Mesenchymal stem cell (in vitro differentiated cells and primary cell): ENCODE results near the gene SLC25A30.

ENCODE experiments used
- DNase-seq: peaks from one replicate; pipeline ENCODE4 v3.0.0-alpha.2; 2013
- H2AFZ ChIP-seq: one replicate; pipeline ENCODE4 v1.6.1; 2013; ENCODE audit warnings: low read depth, mild to moderate bottlenecking, control low read depth, inconsistent platforms, low read length, moderate library complexity
- H2AK5ac ChIP-seq: 2 replicates; pipeline ENCODE4 v1.6.1; 2013; ENCODE audit warnings: low read length, moderate library complexity, mild to moderate bottlenecking, inconsistent platforms; ENCODE audit not compliant: severe bottlenecking
- H2BK120ac ChIP-seq: one replicate; pipeline ENCODE4 v1.6.1; 2013; ENCODE audit warnings: low read depth, mild to moderate bottlenecking, inconsistent platforms, low read length, moderate library complexity
- H2BK12ac ChIP-seq, 2 experiments: one replicate each; pipeline ENCODE4 v1.6.1; 2013; ENCODE audit warnings: inconsistent platforms in 2 of 2, low read length in 2 of 2, mild to moderate bottlenecking in 2 of 2, moderate library complexity in 2 of 2, control low read depth in 1 of 2
- H2BK15ac ChIP-seq: one replicate; pipeline ENCODE4 v1.6.1; 2013; ENCODE audit warnings: mild to moderate bottlenecking, low read depth, inconsistent platforms; ENCODE audit not compliant: poor library complexity, severe bottlenecking
- H2BK5ac ChIP-seq: 2 replicates; pipeline ENCODE4 v1.6.1; 2013; ENCODE audit warnings: low read depth, mild to moderate bottlenecking, low read length, control low read depth, inconsistent platforms; ENCODE audit not compliant: poor library complexity, severe bottlenecking
- H3K14ac ChIP-seq, 2 experiments: one replicate each; pipeline ENCODE4 v1.6.1; 2013; ENCODE audit warnings: inconsistent platforms in 2 of 2, low read length in 2 of 2, control low read depth in 1 of 2, mild to moderate bottlenecking in 1 of 2, moderate library complexity in 1 of 2
- H3K18ac ChIP-seq, 2 experiments: one replicate each; pipeline ENCODE4 v1.6.1; 2013; ENCODE audit warnings: inconsistent platforms in 2 of 2, low read length in 2 of 2, control low read depth in 1 of 2, low read depth in 1 of 2, mild to moderate bottlenecking in 1 of 2
- H3K23ac ChIP-seq, 2 experiments: one replicate each; pipeline ENCODE4 v1.6.1; 2013; ENCODE audit warnings: inconsistent platforms in 2 of 2, low read length in 2 of 2, mild to moderate bottlenecking in 2 of 2, moderate library complexity in 2 of 2, control low read depth in 1 of 2
- H3K27ac ChIP-seq: 2 replicates; pipeline ENCODE4 v1.5.1; 2013; ENCODE audit warnings: mild to moderate bottlenecking, moderate library complexity, low read length, control low read depth, inconsistent platforms; ENCODE audit not compliant: poor library complexity, severe bottlenecking
- H3K27me3 ChIP-seq, 2 experiments: 2 replicates each; pipeline versions ENCODE4 v1.6.1 to v1.7.0; 2013; ENCODE audit warnings: low read length in 2 of 2, mild to moderate bottlenecking in 2 of 2, moderate library complexity in 2 of 2, control low read depth in 1 of 2, inconsistent platforms in 1 of 2; ENCODE audit not compliant: control insufficient read depth in 1 of 2, insufficient read depth in 1 of 2
- H3K36me3 ChIP-seq, 2 experiments: 2 replicates each; pipeline versions ENCODE4 v1.6.1 to v1.7.0; 2013; ENCODE audit warnings: low read length in 2 of 2, control low read depth in 1 of 2, inconsistent platforms in 1 of 2, low read depth in 1 of 2, mild to moderate bottlenecking in 1 of 2; ENCODE audit not compliant: insufficient read depth in 2 of 2, control insufficient read depth in 1 of 2
- H3K4ac ChIP-seq, 2 experiments: one replicate each; pipeline ENCODE4 v1.6.1; 2013; ENCODE audit warnings: inconsistent platforms in 2 of 2, low read length in 2 of 2, mild to moderate bottlenecking in 2 of 2, moderate library complexity in 2 of 2, control low read depth in 1 of 2, low read depth in 1 of 2
- H3K4me1 ChIP-seq: 2 replicates; pipeline ENCODE4 v1.6.1; 2013; ENCODE audit warnings: low read depth, low read length, control low read depth; ENCODE audit not compliant: control insufficient read depth, insufficient read depth
- H3K4me2 ChIP-seq: 2 replicates; pipeline ENCODE4 v1.6.1; 2013; ENCODE audit warnings: low read length, mild to moderate bottlenecking, inconsistent platforms; ENCODE audit not compliant: poor library complexity, severe bottlenecking
- H3K4me3 ChIP-seq, 2 experiments: 2 replicates each; pipeline versions ENCODE4 v1.5.1 to v1.7.0; 2013; ENCODE audit warnings: low read length in 2 of 2, mild to moderate bottlenecking in 2 of 2, control low read depth in 1 of 2, low read depth in 1 of 2; ENCODE audit not compliant: insufficient read depth in 1 of 2
- H3K79me1 ChIP-seq: replicated peaks from 2 replicates; pipeline ENCODE4 v1.6.1; 2013; ENCODE audit warnings: mild to moderate bottlenecking, control low read depth, low read length, inconsistent platforms; ENCODE audit not compliant: poor library complexity, severe bottlenecking
- H3K9ac ChIP-seq: 2 replicates; pipeline ENCODE4 v1.7.0; 2013; ENCODE audit warnings: mild to moderate bottlenecking, low read length, moderate library complexity
- H3K9me3 ChIP-seq: 2 replicates; pipeline ENCODE4 v1.7.0; 2013; ENCODE audit warnings: mild to moderate bottlenecking, low read length; ENCODE audit not compliant: control insufficient read depth
- H4K8ac ChIP-seq: one replicate; pipeline ENCODE4 v1.6.1; 2013; ENCODE audit warnings: inconsistent platforms, mild to moderate bottlenecking, low read length, moderate library complexity
- H4K91ac ChIP-seq: one replicate; pipeline ENCODE4 v1.6.1; 2013; ENCODE audit warnings: mild to moderate bottlenecking, low read length, inconsistent platforms
- WGBS: methylation state at CpG from one replicate; pipeline ENCODE4 v1.1.7; 2013; ENCODE audit warnings: mixed read lengths; 5-methylcytosine and 5-hydroxymethylcytosine counted together

SLC25A30 gene

DNA sequence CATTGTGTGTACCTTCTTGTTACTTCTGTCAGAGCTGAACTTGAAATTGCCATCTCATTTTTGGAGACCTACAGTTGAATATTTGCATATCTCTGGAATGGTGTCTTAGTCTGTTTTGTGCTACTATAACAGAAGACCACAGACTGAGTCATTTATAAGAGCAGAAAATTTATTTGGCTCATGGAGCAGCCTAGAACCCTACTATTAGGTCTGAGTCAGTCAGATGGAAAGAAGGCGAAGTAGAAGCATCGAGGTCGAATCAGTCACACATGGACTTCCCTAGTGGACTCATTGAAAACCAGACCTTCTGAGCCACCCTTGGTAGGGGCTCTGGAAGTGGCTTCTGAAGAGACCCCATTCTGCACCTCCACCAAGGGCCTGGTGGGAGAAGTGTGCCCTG, 43.3 kb downstream of the SLC25A30 start:
- H3K14ac ChIP-seq, result no peak overlapping the region
- H3K23ac ChIP-seq, result no peak overlapping the region
- H3K18ac ChIP-seq, result no peak overlapping the region
- DNase-seq, result no peak
- H3K27ac ChIP-seq, result no peak overlapping the region
- H3K79me1 ChIP-seq, result peaks cover 2% of the 10 kb centered on the region
- no peaks in the 10 kb centered on the region for H3K27me3 ChIP-seq
- no peak overlapping the region for H3K4me3 ChIP-seq
- no peak overlapping the region for H3K4me2 ChIP-seq
- 100% methylated on average over 3 of the region's 3 CpGs for WGBS
- no peak overlapping the region for H2BK12ac ChIP-seq
- no peak overlapping the region for H2AK5ac ChIP-seq
- no peak overlapping the region for H2BK15ac ChIP-seq
- H3K4ac ChIP-seq, result no peak overlapping the region
- peaks cover 8% of the 10 kb centered on the region for H3K4me1 ChIP-seq
- H3K9ac ChIP-seq, result no peak overlapping the region
- no peak overlapping the region for H2AFZ ChIP-seq
- no peak overlapping the region for H4K8ac ChIP-seq
- H3K36me3 ChIP-seq, result peaks cover 0 to 3% of the 10 kb centered on the region in 2 experiments
- no peak overlapping the region for H2BK120ac ChIP-seq
- no peaks in the 10 kb centered on the region for H3K9me3 ChIP-seq
- no peak overlapping the region for H4K91ac ChIP-seq
- H2BK5ac ChIP-seq, result no peak overlapping the region

DNA sequence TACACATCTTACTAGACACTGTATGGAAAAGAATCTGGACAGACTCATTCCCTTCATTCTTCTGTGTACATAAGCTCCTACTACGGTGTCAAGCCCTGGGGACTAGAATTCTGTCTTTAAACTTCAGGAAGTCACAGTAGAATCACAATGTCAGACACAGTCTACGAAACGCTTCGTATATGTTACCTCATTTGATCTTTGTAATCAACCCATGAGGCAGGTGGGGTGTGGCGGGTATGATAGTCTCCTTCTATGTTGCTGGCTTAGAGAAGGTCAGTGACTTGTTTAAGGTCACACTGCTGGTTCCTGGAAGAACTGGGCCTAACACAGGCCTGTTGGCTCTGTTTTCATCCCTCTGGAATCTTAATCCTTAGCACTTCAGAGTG, 45.0 kb downstream of the SLC25A30 start:
- 83% methylated on average over 5 of the region's 5 CpGs for WGBS
- H3K4ac ChIP-seq, result no peak overlapping the region

DNA sequence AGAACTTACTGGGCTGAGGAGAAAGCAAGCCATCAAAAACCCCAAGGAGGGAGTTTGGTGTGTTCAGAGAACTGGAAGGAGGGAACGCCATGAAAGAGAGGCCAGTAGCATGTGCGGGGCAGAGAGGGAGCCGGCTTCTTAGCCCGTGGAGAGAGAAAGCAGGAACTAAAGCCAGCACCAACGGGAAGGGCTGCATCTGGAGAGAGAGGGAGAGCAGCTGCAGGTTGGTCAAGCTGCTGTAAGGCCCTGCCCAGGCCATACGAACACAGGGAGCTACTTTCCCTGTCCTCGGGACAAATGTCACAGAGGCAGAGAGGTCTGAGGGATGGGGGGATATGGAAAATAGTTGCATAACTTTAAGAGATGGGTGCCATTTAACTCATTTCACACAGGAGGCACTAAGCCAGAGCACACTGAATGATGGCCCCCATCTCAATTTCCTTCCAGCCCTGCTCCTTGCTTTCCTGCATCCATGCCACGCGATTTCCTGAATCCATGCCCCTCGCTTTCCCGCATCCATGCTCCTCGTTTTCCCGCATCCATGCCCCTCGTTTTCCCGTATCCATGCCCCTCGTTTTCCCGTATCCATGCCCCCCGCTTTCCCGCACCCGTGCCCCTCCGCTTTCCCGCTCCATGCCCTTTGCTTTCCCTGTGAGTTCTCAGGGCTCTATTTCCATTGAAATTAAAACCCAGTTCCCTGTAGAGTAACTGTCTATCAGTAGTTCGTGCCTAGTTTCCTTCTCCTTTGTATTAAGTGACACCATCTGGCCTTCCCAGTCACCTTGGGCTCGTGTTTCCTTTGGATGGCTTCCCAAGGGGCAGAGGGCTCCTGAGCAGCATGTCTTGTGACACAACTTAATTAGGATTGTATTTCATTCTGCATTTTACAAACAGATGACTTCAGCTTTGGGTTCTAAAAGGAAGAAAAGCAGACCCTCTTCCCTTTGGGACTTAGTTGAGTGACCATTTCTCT, 45.7 kb downstream of the SLC25A30 start:
- Histone ChIP-seq H2BK5ac (no peak overlapping the region), H3K9ac (no peak overlapping the region), H3K36me3 (peaks cover 0 to 6% of the 10 kb centered on the region in 2 experiments), H2BK120ac (no peak overlapping the region), H3K4me3 (no peak overlapping the region), H3K4me1 (peaks cover 8% of the 10 kb centered on the region), H2AFZ (no peak overlapping the region), H3K14ac (peak overlapping the region in 1 of 2 experiments; percentile 35), H3K27me3 (no peaks in the 10 kb centered on the region), H2BK12ac (no peak overlapping the region), H4K91ac (no peak overlapping the region), H3K9me3 (no peaks in the 10 kb centered on the region), H3K4ac (no peak overlapping the region), H2BK15ac (no peak overlapping the region), H3K18ac (no peak overlapping the region), H3K79me1 (peaks cover 2% of the 10 kb centered on the region), H3K27ac (no peak overlapping the region), H4K8ac (no peak overlapping the region), H2AK5ac (no peak overlapping the region), H3K4me2 (no peak overlapping the region), H3K23ac (no peak overlapping the region)
- DNase-seq, result no peak
- WGBS, result 95% methylated on average over 23 of the region's 24 CpGs

More for the DNA sequence above, 45.0 kb downstream of the SLC25A30 start:
- Histone ChIP-seq H2BK12ac (no peak overlapping the region), H3K14ac (no peak overlapping the region), H3K36me3 (peaks cover 0 to 6% of the 10 kb centered on the region in 2 experiments), H3K4me1 (peaks cover 8% of the 10 kb centered on the region), H3K9me3 (no peaks in the 10 kb centered on the region), H3K18ac (no peak overlapping the region), H2AFZ (no peak overlapping the region), H4K91ac (no peak overlapping the region), H3K27me3 (no peaks in the 10 kb centered on the region), H4K8ac (no peak overlapping the region), H2BK15ac (no peak overlapping the region), H3K79me1 (peaks cover 2% of the 10 kb centered on the region), H3K27ac (no peak overlapping the region), H3K23ac (no peak overlapping the region), H2BK5ac (no peak overlapping the region), H2BK120ac (no peak overlapping the region), H3K4me2 (no peak overlapping the region), H3K4me3 (no peak overlapping the region), H2AK5ac (no peak overlapping the region), H3K9ac (no peak overlapping the region)
- DNase-seq, result peak; percentile 20

DNA sequence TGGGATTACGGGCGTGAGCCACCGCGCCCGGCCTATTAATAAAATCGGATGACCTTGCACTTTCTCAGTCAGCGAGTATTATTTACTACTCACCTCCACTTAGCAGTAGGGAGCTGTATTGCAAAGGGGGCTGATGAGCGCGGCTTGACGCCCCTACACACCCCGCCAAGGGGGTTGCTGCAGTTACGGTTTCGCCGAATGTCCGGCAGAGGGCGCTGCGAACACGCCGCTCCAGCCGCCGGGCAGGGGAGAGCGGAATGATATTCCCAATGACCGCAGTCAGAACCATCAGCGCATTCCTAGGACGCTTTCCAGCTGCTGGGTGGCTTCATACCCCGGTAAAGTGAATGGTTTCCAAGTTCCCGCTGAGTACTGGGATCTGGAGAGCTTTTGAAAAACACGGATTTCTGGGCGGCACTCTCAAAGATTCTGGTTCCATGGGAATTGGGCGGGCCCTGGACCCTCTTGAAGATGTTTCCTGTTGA, 47.2 kb downstream of the SLC25A30 start:
- Histone ChIP-seq H3K9me3 (no peaks in the 10 kb centered on the region), H3K4me2 (peak overlapping the region; percentile 29), H3K4ac (no peak overlapping the region), H3K4me3 (no peak overlapping the region), H3K23ac (no peak overlapping the region), H2BK5ac (no peak overlapping the region), H3K9ac (peak overlapping the region; percentile 57), H2BK12ac (no peak overlapping the region), H3K4me1 (peaks cover 10% of the 10 kb centered on the region), H3K27me3 (no peaks in the 10 kb centered on the region), H2AK5ac (no peak overlapping the region), H3K36me3 (peaks cover 0 to 6% of the 10 kb centered on the region in 2 experiments), H2BK120ac (peak overlapping the region; percentile 66), H2BK15ac (no peak overlapping the region), H3K14ac (no peak overlapping the region), H4K91ac (peak overlapping the region; percentile 78), H3K27ac (peak overlapping the region; percentile 34), H2AFZ (no peak overlapping the region), H3K79me1 (peaks cover 2% of the 10 kb centered on the region), H4K8ac (no peak overlapping the region), H3K18ac (peak overlapping the region in 1 of 2 experiments; percentile 61)
- peak; percentile 85 for DNase-seq
- 18% methylated on average over 28 of the region's 30 CpGs for WGBS
